Mucosa of descending colon (tissue), 3 donors: ENCODE data around the gene NOS1. TPM values are rescaled to one million over a fixed set of nuclear protein-coding genes. Genes with fewer than 3 reads are reported as not detected.

ENCODE experiments used
- ATAC-seq: fragments of 200-7000 bp; cut with Tn5 transposase; one replicate; pipeline ENCODE4 v1.9.1; 2020; ENCODE audit warnings: mild to moderate bottlenecking, moderate library complexity
- DNase-seq, 3 donors: peaks; one replicate each; pipeline ENCODE4 v3.0.0-alpha.2; 2020
- H3K36me3 ChIP-seq: fragments of 200-600 bp; one replicate; pipeline ENCODE4 v1.8.0; 2021; ENCODE audit warnings: low read depth, mild to moderate bottlenecking
- H3K4me1 ChIP-seq: fragments of 200-600 bp; one replicate; pipeline ENCODE4 v1.8.0; 2021; ENCODE audit warnings: low read depth, mild to moderate bottlenecking
- H3K4me3 ChIP-seq: fragments of 200-600 bp; one replicate; pipeline ENCODE4 v1.8.0; 2021; ENCODE audit warnings: mild to moderate bottlenecking
- H3K9me3 ChIP-seq: fragments of 200-600 bp; one replicate; pipeline ENCODE4 v1.8.0; 2021; ENCODE audit warnings: mild to moderate bottlenecking
- CTCF ChIP-seq: fragments of 200-600 bp; IDR thresholded peaks from one replicate; pipeline ENCODE4 v1.8.0; 2022; ENCODE audit warnings: antibody characterized with exemption, mild to moderate bottlenecking
- intact Hi-C, 2 donors: fragments of 100-400 bp; cut with DNase I in 1 of 2; cut with micrococcal nuclease in 1 of 2; formaldehyde crosslinking; loops; one replicate each; pipeline versions ENCODE4 v1.11.0 to v1.11.1; 2022; cut with DNase I, micrococcal nuclease
- total RNA-seq, 3 donors: library from RNA; stranded (reverse); fragmentation: NEBNext Ultra II Directional in 2 of 3; extraction: Animal tissue kit (Norgen Biotek cat#: 25700) in 2 of 3; gene quantifications; one replicate each; pipeline versions ENCODE4 v1.2.1 to v1.2.4, GENCODE V29; 2021 to 2023
- donor health status: DM: no; HTN: no; CAD: no; lungs with moderate emphysema.
- donor health status: DM: no; HTN: no; CAD: no.
- donor health status: DM: no; HTN: yes; CAD: no.

Gene NOS1
- total RNA-seq, 3 donors from 2014 or later = 0.09 to 11.0 (median 0.29) TPM

- Histone ChIP-seq H3K4me3 (no peak overlapping the region), H3K4me1 (no peaks in the 10 kb centered on the region), H3K36me3 (no peaks in the 10 kb centered on the region), H3K9me3 (no peaks in the 10 kb centered on the region)
- intact Hi-C loops = no loop called here
- ATAC-seq (no peak), DNase-seq (no peak)
- no peak for TF ChIP-seq CTCF
These were observed 32.2 kb upstream of the NOS1 start for GRCh38 chr12:117393656-117394055.

- no peak for ATAC-seq
- intact Hi-C loops = no loop called here
These were observed 29.4 kb upstream of the NOS1 start for GRCh38 chr12:117390866-117391265.

GRCh38 chr12:117388951-117389446 is 27.6 kb upstream of the NOS1 start:
- Histone ChIP-seq H3K36me3 (no peaks in the 10 kb centered on the region), H3K9me3 (no peaks in the 10 kb centered on the region), H3K4me1 (no peaks in the 10 kb centered on the region), H3K4me3 (no peak overlapping the region)
- intact Hi-C loops = no loop called here
- ATAC-seq = no peak
- TF ChIP-seq CTCF = no peak
- DNase-seq = no peak

More at GRCh38 chr12:117390866-117391265, 29.4 kb upstream of the NOS1 start:
- H3K36me3 ChIP-seq = no peaks in the 10 kb centered on the region
- H3K4me3 ChIP-seq = no peak overlapping the region
- no peaks in the 10 kb centered on the region for H3K4me1 ChIP-seq
- H3K9me3 ChIP-seq = no peaks in the 10 kb centered on the region
- no peak for TF ChIP-seq CTCF
- no peak for DNase-seq

GRCh38 chr12:117387832-117388231 is 26.4 kb upstream of the NOS1 start:
- no peaks in the 10 kb centered on the region for H3K9me3 ChIP-seq
- TF ChIP-seq CTCF = no peak
- DNase-seq (no peak), ATAC-seq (no peak)
- no peaks in the 10 kb centered on the region for H3K4me1 ChIP-seq
- H3K36me3 ChIP-seq = no peaks in the 10 kb centered on the region
- no peak overlapping the region for H3K4me3 ChIP-seq
- intact Hi-C loops = no loop called here

- intact Hi-C loops = no loop called here
These were observed 23.3 kb upstream of the NOS1 start for GRCh38 chr12:117384735-117385134.

More at GRCh38 chr12:117384735-117385134, 23.3 kb upstream of the NOS1 start:
- TF ChIP-seq CTCF = no peak
- no peak for ATAC-seq
- H3K4me3 ChIP-seq = no peak overlapping the region
- no peaks in the 10 kb centered on the region for H3K9me3 ChIP-seq
- DNase-seq = no peak
- no peaks in the 10 kb centered on the region for H3K36me3 ChIP-seq
- no peaks in the 10 kb centered on the region for H3K4me1 ChIP-seq
